ENCODE measurements around the gene PDE2A.

GRCh38 chr11:72658989-72659640, 15.1 kb downstream of the PDE2A start:
- TF ChIP-seq JUN (IDR thresholded peaks at IDR 0.05; ENCODE audit: borderline replicate concordance, insufficient read depth, insufficient read length, low read depth) (no peak), MYC (IDR thresholded peaks at IDR 0.05; ENCODE audit: low read depth, low read length) (no peak), POLR2A (IDR thresholded peaks at IDR 0.05; ENCODE audit: low read depth, low read length) (no peak), POLR2AphosphoS5 (IDR thresholded peaks at IDR 0.05; ENCODE audit: insufficient read depth, low read depth, low read length) (no peak), FOS (IDR thresholded peaks at IDR 0.05; ENCODE audit: borderline replicate concordance, insufficient read depth, low read length) (no peak)
- TF ChIP-seq, protein P1, sequence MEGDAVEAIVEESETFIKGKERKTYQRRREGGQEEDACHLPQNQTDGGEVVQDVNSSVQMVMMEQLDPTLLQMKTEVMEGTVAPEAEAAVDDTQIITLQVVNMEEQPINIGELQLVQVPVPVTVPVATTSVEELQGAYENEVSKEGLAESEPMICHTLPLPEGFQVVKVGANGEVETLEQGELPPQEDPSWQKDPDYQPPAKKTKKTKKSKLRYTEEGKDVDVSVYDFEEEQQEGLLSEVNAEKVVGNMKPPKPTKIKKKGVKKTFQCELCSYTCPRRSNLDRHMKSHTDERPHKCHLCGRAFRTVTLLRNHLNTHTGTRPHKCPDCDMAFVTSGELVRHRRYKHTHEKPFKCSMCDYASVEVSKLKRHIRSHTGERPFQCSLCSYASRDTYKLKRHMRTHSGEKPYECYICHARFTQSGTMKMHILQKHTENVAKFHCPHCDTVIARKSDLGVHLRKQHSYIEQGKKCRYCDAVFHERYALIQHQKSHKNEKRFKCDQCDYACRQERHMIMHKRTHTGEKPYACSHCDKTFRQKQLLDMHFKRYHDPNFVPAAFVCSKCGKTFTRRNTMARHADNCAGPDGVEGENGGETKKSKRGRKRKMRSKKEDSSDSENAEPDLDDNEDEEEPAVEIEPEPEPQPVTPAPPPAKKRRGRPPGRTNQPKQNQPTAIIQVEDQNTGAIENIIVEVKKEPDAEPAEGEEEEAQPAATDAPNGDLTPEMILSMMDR (IDR thresholded peaks at IDR 0.05; ENCODE audit: extremely low read depth in 1 of 2, insufficient read depth in 1 of 2, low read depth in 1 of 2, low read length in 2 of 2) = no peak

All from endothelial cell of umbilical vein (primary cell).